Measurements from ENCODE around the gene TCF7L2.

Gene TCF7L2

GRCh38 chr10:112949875-112950507, at the start of gene TCF7L2:
TCF7L2 (plus strand) TSS chr10:112950247; CDS start chr10:112950757, 510 bp downstream.
- DNase-seq, result peak; percentile 87 to 93

DNA sequence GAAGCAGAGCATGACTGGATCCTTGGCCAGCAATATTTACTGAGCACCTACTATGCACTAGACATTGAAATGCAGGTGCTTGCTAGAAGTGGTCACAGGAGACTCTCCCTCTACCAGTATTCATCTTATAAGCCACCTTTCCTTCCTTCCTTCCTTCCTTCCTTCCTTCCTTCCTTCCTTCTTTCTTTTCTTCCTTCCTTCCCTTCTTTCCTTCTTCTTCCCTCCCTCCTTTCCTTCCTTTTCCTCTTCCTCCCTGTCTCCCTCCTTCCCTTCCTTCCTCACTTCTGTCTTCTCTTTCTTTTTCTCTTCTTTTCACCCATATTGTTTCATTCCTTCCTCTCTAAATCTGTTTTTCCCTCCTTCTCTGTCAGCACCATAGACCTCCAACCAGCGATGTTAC, 47.3 kb upstream of the TCF7L2 start:
- no peak for DNase-seq

DNA sequence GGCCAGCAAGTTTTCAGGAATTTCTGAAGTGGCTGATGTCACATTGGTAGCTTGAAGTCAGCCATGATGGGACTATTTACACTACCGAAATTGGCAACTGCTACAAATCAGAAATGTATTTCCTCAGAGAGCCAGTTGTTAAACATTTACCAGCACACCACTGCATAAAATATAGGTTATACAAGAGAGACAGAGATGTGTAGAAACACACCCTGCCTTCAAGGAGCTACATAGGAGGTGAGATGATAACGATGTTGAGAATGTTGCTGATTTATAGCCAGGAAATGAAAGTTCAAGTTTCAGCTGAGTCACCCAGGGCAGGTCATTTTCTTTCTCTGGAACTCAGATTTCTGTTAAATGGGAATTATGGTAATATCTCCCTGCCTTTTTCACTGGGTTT, 46.0 kb upstream of the TCF7L2 start:
- no peak for DNase-seq

GRCh38 chr10:112906945-112907344, 43.1 kb upstream of the TCF7L2 start:
- DNase-seq, result no peak

DNA sequence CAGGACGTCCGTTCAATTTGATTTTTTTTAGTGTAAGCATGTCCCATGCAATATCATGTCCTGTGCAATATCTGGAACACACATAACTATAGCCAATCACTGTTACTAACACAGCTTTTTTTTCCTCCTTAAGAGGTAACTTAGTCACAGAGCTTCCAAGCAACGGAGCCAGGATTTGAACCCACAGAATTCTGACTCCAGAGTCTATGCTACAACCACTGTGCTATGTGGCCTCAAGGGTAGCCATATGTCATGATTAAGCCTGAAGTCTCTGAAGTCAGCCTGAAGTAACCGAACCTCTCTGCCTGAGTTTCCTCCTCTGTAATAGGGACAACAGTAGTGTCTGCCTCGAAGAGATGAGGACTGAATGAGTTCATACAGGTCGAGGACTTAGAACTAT, 42.2 kb upstream of the TCF7L2 start:
- no peak for DNase-seq

GRCh38 chr10:112911206-112911605, 38.8 kb upstream of the TCF7L2 start:
- DNase-seq, result no peak

DNA sequence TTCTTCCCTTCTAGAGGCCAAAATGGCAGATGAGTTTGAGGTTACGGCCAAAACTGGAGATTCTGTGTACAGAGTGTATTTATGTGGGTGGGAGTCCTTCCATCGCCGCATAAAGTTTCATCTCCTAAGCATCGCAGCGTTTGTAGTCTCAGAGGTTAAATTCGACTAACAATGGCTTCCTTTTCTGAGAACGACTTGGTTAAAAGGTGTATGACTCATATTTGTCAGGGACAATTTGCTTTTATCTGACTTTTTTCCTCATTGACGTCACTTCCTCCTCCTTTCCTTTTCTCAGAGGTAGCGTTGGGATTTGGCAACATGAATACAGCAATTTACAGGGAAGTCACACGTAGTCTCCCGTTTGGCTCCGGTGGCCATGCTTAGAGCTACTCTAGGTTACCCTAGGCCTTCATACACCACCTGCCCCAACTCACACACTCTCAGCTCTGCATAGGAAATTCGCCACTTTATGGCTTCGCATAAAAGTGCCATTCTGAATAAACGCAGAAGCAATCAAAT, 37.6 kb upstream of the TCF7L2 start:
- DNase-seq, result no peak

DNA sequence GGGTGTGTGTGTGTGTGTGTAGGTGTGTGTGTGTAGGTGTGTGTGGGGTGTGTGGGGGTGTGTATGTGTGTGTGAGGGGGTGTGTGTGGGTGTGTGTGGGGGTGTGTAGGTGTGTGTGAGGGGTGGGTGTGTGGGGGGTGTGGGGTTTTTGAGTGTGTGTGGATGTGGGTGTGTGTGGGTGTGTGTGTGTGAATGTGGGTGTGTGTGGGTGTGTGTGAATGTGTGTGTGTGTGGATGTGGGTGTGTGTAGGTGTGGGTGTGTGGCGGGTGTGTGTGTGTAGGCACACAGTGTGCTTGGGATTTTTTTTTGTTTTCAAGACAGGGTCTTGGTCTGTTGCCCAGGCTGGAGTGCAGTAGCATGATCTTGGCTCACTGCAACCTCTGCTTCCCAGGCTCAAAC, 36.8 kb upstream of the TCF7L2 start:
- no peak for DNase-seq

- no peak for DNase-seq
Observed at GRCh38 chr10:112913661-112914287, 36.3 kb upstream of the TCF7L2 start.

- DNase-seq, result no peak
Observed at GRCh38 chr10:112914288-112914952, 35.6 kb upstream of the TCF7L2 start.

DNA sequence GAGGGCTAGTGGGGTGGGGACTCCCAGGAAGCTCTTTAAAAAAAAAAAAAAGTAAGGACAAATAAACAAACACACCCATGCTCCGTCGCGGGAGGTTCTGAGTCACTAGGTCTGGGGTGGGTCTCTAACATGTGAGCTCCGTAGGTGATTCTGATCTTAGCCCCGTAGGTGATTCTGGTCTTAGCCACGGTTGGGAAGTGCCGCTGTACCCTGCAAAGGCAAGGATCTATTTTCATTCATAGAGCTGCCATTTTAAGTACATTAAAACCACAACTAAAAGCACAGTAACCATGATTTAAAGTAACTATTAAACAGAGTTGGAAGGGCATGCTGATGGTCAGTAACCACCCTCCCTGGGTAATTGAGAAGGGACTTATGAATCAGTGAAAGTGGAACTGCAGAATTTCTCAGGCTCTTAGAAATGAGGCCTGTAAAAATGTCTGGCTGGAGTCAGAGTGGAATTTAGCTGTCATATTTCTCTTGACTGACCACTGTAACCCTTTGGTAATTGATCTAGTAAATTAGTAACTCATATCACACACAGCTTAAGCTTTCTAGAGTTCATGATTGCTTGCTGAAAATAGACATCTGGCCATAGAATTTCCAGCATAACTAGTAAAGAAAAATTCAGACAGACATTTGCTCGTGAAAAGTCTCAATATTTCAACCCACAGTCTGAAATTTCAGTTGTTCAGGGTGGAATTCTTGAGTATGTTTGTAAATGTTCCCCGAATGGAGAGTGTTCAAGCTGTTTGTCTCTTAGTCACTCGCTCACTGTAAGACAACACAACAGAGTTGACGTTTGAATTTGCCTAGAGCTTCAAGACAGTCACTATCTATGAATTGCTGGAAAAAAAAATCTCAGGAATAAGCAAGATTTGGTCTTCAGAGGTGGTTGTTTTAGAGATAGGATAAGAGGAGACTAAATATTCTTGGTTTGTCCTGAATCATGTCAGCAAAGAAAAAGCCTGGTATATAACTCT, 34.2 kb upstream of the TCF7L2 start:
- DNase-seq, result no peak

DNA sequence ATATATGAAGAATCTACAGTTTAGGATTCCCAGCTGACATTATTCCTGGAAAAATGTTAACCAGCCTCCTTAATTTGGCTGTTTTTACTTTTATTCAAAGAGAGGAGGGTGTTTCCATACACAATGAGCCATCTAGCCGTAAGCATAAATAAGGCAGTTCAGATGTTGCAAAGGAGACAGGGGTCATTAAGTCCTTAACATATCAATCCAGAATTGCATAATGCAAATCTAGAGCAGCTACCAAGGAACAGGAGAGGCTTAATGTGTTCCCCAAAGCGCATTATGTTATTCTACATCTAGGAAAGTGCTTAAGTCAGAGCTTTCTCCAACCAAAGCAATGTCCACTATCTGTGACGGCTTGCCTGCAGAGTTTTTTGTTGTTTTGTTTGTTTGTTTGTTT, 32.4 kb upstream of the TCF7L2 start:
- no peak for DNase-seq

DNA sequence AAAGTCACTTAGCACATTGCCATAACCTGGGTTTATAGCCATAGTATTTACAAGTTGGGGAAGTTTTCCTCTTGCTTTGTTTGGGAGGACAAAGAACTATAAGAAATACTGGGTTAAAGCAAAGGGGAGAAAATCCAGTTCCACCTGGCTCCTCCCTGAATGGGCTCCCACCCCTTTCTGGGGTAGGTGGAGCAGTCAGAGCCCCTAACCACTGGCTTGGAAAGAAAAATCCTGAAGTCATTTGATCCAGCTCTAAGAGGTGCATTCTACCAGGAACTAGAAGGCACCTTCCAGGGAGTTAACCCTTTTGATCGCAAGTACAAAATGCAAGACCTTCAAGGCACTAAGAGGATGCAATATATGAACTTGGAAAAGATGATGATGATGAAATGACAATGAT, 31.3 kb upstream of the TCF7L2 start:
- DNase-seq, result no peak

DNA sequence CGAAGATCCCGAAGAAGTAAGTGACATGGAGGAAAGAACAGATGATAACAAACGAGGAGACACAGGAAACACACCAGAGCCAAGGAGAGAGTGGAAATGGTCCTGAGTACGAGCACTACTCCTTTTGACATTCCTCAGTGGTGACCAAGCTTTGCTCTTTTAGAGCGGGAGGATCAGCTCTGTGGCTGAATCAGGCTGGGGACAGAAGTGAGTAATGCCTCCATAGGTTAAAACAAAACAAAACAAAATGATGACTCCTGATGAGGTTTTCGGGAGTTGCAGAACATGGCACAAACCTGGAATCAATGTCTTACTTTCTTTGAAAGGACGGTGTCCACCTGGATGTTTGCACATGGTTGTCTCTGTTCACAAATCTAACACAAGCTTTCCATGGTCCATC, 30.3 kb upstream of the TCF7L2 start:
- no peak for DNase-seq

DNA sequence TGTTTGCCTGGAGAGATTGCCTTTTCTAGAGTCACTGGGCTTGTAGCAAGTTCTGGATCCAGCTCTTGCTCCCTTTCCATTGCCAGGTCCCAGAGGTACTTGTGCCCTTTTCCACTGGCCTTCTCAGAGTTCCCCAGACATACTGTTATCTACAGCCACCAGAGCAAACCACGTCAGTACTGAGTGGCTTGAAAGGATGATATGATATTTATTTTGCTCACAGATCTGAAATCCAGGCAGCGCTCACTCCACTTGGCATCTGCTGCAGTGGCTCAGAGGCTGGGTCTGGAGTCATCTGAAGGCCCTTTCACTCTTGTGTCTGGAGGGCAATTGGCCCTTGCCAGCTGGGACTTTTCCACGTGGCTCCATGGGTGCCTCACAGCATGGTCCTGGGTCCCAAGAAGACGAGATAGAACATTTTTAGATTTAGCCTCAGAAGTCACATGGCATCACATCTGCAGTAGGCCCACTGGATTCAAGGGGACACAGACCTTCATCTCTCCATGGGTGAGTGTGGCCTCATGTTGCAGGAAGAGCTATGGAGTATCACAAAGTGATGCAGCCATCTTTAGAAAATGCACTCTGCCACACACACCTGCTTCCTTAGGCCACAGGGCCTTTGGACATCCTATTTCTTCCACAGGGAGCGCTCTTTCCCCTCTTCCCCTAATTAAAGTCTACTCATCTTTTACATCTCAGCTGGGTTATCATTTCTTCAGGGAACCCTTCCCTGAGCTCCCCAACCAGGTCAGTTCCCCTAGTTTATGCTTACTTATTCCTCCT, 22.9 kb upstream of the TCF7L2 start:
- DNase-seq, result no peak

GRCh38 chr10:112927980-112928379, 22.1 kb upstream of the TCF7L2 start:
- no peak for DNase-seq

GRCh38 chr10:112932658-112933057, 17.4 kb upstream of the TCF7L2 start:
- DNase-seq, result no peak

DNA sequence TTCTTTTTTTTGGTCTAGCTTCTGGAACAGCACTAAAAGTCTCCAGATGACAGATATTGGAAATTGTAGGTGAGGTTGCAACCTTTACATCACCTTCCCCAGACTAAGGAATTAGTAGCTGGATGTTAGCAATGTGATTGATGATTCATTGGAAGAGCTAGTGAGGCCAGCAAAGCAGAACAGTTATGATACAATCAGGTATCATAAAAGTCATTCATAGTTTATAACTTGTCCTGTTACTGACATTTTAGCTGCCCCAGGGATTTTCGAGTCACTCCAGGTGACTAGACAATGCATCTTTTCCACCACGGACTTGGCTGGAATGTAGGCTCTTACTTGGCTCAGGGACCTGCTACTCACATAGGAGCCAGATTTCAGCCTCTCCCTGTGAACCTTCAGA, 15.9 kb upstream of the TCF7L2 start:
- DNase-seq, result no peak

DNA sequence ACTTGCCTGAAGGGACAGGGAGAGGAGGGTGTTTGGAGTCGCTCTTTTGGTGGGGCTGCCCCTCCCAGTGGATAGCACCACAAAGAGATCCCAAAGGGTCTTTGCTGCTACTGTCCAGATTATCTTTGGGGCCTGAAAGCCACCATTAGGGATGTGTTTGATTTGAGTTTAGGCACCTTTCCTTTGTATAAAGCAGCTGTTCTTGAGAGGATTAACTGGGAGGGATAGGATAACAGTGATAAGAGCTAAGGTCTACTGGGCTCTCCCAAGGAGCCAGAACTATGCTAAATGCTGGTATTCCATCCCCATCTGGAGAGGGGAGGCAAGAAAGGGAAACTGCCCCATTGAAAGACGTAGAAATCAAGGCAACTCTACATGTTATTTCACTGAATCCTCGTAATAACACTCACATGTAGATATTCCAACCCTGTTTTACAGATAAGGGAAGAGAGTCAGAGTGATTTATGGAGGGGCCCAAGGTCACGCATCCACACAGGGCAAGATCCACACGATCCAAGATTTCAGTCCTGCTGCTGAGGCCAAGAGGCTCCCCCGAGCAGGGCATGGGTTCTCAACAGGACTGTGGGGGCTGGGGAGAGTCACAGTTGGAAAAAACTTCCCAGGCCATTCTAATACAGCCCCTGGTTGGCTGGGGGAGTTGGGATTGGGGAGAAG, 11.1 kb upstream of the TCF7L2 start:
- DNase-seq, result no peak

DNA sequence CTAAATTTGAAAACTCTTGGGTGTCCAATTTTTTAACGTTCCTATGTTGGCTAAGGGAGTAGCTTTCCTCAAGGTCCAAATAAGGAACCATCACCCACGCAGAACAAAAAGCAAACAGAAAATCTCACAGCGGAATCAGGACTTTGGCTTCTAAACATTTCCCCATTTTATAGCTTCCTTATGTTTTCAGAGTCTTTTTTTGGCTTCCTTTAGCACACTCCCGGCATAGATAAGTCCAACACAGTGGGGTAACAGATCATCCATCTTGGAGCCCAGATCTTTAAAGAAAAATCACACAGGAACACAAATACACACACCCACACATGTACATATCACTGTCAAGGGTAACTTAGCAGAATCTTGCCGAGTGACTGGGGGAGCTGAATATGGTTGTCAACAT, 4.2 kb upstream of the TCF7L2 start:
- DNase-seq, result no peak

GRCh38 chr10:112946649-112947048, 3.4 kb upstream of the TCF7L2 start:
- DNase-seq, result no peak

DNA sequence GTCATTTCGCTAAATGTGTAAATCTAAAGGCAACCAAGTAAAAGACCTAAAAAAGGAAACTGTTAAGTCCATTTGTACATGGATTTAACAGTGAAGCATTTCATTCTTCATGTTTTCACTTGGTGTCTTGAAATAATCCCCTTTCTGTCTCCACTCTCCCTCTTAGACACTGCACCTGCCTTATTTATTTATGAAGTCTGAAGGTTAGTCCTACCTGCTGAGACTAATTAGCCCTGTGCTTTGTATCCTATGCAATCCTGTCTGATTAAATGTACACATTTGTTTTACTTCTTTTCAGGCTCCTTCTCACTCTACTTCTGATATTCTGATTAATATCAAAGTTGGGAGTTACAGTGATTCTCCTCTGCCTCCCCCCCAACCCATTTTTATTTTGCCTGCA, 1.9 kb upstream of the TCF7L2 start:
- no peak for DNase-seq
